H1 (cell line): ENCODE data around the gene GEMIN7. TPM values are rescaled to one million over a fixed set of nuclear protein-coding genes. Genes with fewer than 3 reads are reported as not detected.

Experiments
- CTCF ChIA-PET: fragments of 300-600 bp; sonication (Branson Sonifier 250); formaldehyde crosslinking; loops from one replicate; lab custom pipeline; 2021; ENCODE audit not compliant: partially characterized antibody; lab: Charles Lee
- POLR2A ChIA-PET: fragments of 300-600 bp; sonication (Branson Sonifier 250); formaldehyde crosslinking; loops from one replicate; lab custom pipeline; 2021; ENCODE audit warnings: inconsistent platforms; ENCODE audit not compliant: partially characterized antibody; lab: Charles Lee
- DNase-seq, 2 experiments: peaks; one replicate each; pipeline versions ENCODE4 v3.0.0 to v3.0.0-alpha.2; 2010 to 2022; ENCODE audit warnings: low spot score in 2 of 2, low read depth in 1 of 2, mixed read lengths in 1 of 2
- FAIRE-seq: peaks from 2 replicates; lab custom pipeline; 2011; peaks lifted over from hg19 to GRCh38; lab: Jason Lieb, UNC
- H2AFZ ChIP-seq: 2 replicates; pipeline ENCODE4 v1.8.1; 2012; ENCODE audit warnings: low read length, inconsistent platforms
- H2AK5ac ChIP-seq: 2 replicates; pipeline ENCODE4 v1.6.1; 2013; ENCODE audit warnings: low read depth, low read length
- H2BK120ac ChIP-seq: replicated peaks from 2 replicates; pipeline ENCODE3; 2013; ENCODE audit warnings: low read depth, low read length, inconsistent platforms
- H2BK12ac ChIP-seq: 2 replicates; pipeline ENCODE4 v1.6.1; 2013; ENCODE audit warnings: low read depth, low read length
- H2BK15ac ChIP-seq: 2 replicates; pipeline ENCODE4 v1.6.1; 2013; ENCODE audit warnings: low read length
- H2BK20ac ChIP-seq: 2 replicates; pipeline ENCODE4 v1.6.1; 2013; ENCODE audit warnings: low read length
- H2BK5ac ChIP-seq: 2 replicates; pipeline ENCODE4 v1.6.1; 2013; ENCODE audit warnings: low read depth, low read length
- H3K14ac ChIP-seq: 2 replicates; pipeline ENCODE4 v1.6.1; 2013; ENCODE audit warnings: inconsistent platforms; ENCODE audit not compliant: insufficient read length
- H3K18ac ChIP-seq: 2 replicates; pipeline ENCODE4 v1.6.1; 2013; ENCODE audit warnings: low read length; ENCODE audit errors: extremely low read depth
- H3K23ac ChIP-seq: 2 replicates; pipeline ENCODE4 v1.6.1; 2013; ENCODE audit warnings: inconsistent platforms; ENCODE audit not compliant: insufficient read length
- H3K23me2 ChIP-seq: 2 replicates; pipeline ENCODE4 v1.6.1; 2013; ENCODE audit warnings: low read depth, low read length
- H3K27ac ChIP-seq: 2 replicates; pipeline ENCODE4 v1.6.1; 2011; ENCODE audit warnings: low read depth, low read length, inconsistent platforms
- H3K27me3 ChIP-seq, 4 experiments: replicated peaks in 1 of 4; 1 replicate in 1 of 4; 2 replicates in 3 of 4; pipeline versions ENCODE4 v1.6.1 to v1.8.1; 2011 to 2013; ENCODE audit warnings: low read length in 3 of 4, mild to moderate bottlenecking in 3 of 4, inconsistent platforms in 2 of 4, mixed read lengths in 2 of 4, moderate library complexity in 1 of 4; ENCODE audit not compliant: control insufficient read depth in 3 of 4, insufficient read depth in 3 of 4; ENCODE audit errors: extremely low read depth in 1 of 4
- H3K36me3 ChIP-seq, 4 experiments: 2 replicates each; pipeline versions ENCODE4 v1.6.1 to v1.8.1; 2011 to 2013; ENCODE audit warnings: mild to moderate bottlenecking in 4 of 4, low read length in 3 of 4, moderate library complexity in 2 of 4, control low read depth in 1 of 4, inconsistent platforms in 1 of 4; ENCODE audit not compliant: insufficient read depth in 4 of 4, control insufficient read depth in 2 of 4
- H3K4ac ChIP-seq: replicated peaks from 2 replicates; pipeline ENCODE3; 2013; ENCODE audit warnings: low read length, low read depth, mixed read lengths, inconsistent platforms; ENCODE audit not compliant: insufficient read length
- H3K4me1 ChIP-seq, 4 experiments: replicated peaks in 1 of 4; 1 replicate in 1 of 4; 2 replicates in 3 of 4; pipeline versions ENCODE4 v1.6.1 to v1.8.1; 2011 to 2013; ENCODE audit warnings: low read length in 3 of 4, inconsistent platforms in 2 of 4, mixed read lengths in 1 of 4; ENCODE audit not compliant: insufficient read depth in 4 of 4, control insufficient read depth in 3 of 4
- H3K4me2 ChIP-seq, 2 experiments: 2 replicates each; pipeline versions ENCODE4 v1.6.1 to v1.8.1; 2011 to 2013; ENCODE audit warnings: low read depth in 2 of 2, low read length in 2 of 2, control low read depth in 1 of 2, inconsistent platforms in 1 of 2, mild to moderate bottlenecking in 1 of 2; ENCODE audit not compliant: insufficient read depth in 1 of 2
- H3K4me3 ChIP-seq, 4 experiments: fragments of 200-600, 300-600 bp in 1 of 4; sonication (generic), shearing (Covaris generic), sonication (Bioruptor Twin) in 1 of 4; 2 replicates each; pipeline versions ENCODE4 v1.5.1 to v1.8.1; 2011 to 2016; ENCODE audit warnings: low read length in 4 of 4, low read depth in 3 of 4, control low read depth in 2 of 4, inconsistent platforms in 2 of 4, mild to moderate bottlenecking in 2 of 4, mixed read lengths in 1 of 4, moderate library complexity in 1 of 4; ENCODE audit not compliant: insufficient read depth in 2 of 4; ENCODE audit errors: extremely low read depth in 1 of 4
- H3K56ac ChIP-seq: replicated peaks from 2 replicates; pipeline ENCODE3; 2013; ENCODE audit warnings: low read depth, mild to moderate bottlenecking, mixed read lengths, low read length, inconsistent platforms; ENCODE audit not compliant: insufficient read length
- H3K79me1 ChIP-seq: 2 replicates; pipeline ENCODE4 v1.6.1; 2013; ENCODE audit warnings: low read depth, low read length, control low read depth
- H3K79me2 ChIP-seq, 2 experiments: 2 replicates each; pipeline versions ENCODE4 v1.6.1 to v1.8.1; 2012 to 2013; ENCODE audit warnings: low read length in 2 of 2, mild to moderate bottlenecking in 2 of 2, inconsistent platforms in 1 of 2; ENCODE audit not compliant: insufficient read depth in 2 of 2, control insufficient read depth in 1 of 2
- H3K9ac ChIP-seq, 4 experiments: replicated peaks in 1 of 4; 1 replicate in 1 of 4; 2 replicates in 3 of 4; pipeline versions ENCODE4 v1.6.1 to v1.8.1; 2011 to 2013; ENCODE audit warnings: low read depth in 3 of 4, low read length in 3 of 4, control low read depth in 2 of 4, mild to moderate bottlenecking in 2 of 4, moderate library complexity in 2 of 4, inconsistent platforms in 1 of 4; ENCODE audit errors: extremely low read depth in 1 of 4
- H3K9me3 ChIP-seq, 2 experiments: 2 replicates each; pipeline versions ENCODE4 v1.6.1 to v1.8.1; 2012 to 2013; ENCODE audit warnings: mild to moderate bottlenecking in 2 of 2, moderate library complexity in 2 of 2, control low read depth in 1 of 2, inconsistent platforms in 1 of 2, low read depth in 1 of 2, low read length in 1 of 2, mixed read lengths in 1 of 2; ENCODE audit not compliant: insufficient read depth in 2 of 2
- H4K20me1 ChIP-seq, 2 experiments: replicated peaks in 1 of 2; 2 replicates each; pipeline versions ENCODE3 to v1.8.1; 2011 to 2013; ENCODE audit warnings: inconsistent platforms in 2 of 2, low read length in 2 of 2, mild to moderate bottlenecking in 1 of 2; ENCODE audit not compliant: insufficient read depth in 2 of 2, control insufficient read depth in 1 of 2
- H4K5ac ChIP-seq: 2 replicates; pipeline ENCODE4 v1.6.1; 2013; ENCODE audit warnings: low read length, low read depth, mixed read lengths, inconsistent platforms; ENCODE audit not compliant: insufficient read length
- H4K8ac ChIP-seq: 2 replicates; pipeline ENCODE4 v1.8.0; 2013; ENCODE audit warnings: mild to moderate bottlenecking, moderate library complexity, low read length, inconsistent platforms; ENCODE audit not compliant: insufficient read depth; ENCODE audit errors: extremely low read depth
- H4K91ac ChIP-seq: replicated peaks from 2 replicates; pipeline ENCODE3; 2013; ENCODE audit warnings: low read length, mixed read lengths, inconsistent platforms; ENCODE audit not compliant: insufficient read length
- BCL11A ChIP-seq, 2 experiments: IDR thresholded peaks; one replicate each; pipeline ENCODE4 v1.6.1; 2011; ENCODE audit warnings: low read depth in 2 of 2, low read length in 2 of 2, mild to moderate bottlenecking in 2 of 2
- JUND ChIP-seq: IDR thresholded peaks from 2 replicates; pipeline ENCODE4 v1.6.1; 2011; ENCODE audit warnings: mild to moderate bottlenecking, improper control_type of control experiment, low read length
- SP1 ChIP-seq: IDR thresholded peaks from 2 replicates; pipeline ENCODE4 v1.6.1; 2011; ENCODE audit warnings: low read depth, low read length
- WGBS, 2 experiments: shearing (Covaris generic) in 1 of 2; methylation state at CpG; one replicate each; pipeline versions ENCODE4 v1.1.6 to v1.1.7; 2013 to 2015; ENCODE audit warnings: low lambda C conversion rate in 2 of 2, mixed read lengths in 2 of 2, inconsistent platforms in 1 of 2, low coverage in 1 of 2, missing lambda C conversion rate in 1 of 2; ENCODE audit not compliant: insufficient replicate concordance in 2 of 2, insufficient coverage in 1 of 2, insufficient read length in 1 of 2; ENCODE audit errors: extremely low coverage in 1 of 2, missing lambda C conversion rate in 1 of 2; 5-methylcytosine and 5-hydroxymethylcytosine counted together
- polyA plus RNA-seq, 7 experiments: library from polyadenylated mRNA; depleted of rRNA in 3 of 7; stranded (reverse) in 5 of 7; unstranded in 2 of 7; fragments of >200 nt in 5 of 7; fragments of 200-250 nt in 2 of 7; gene quantifications; 1 replicate in 5 of 7; 2 replicates in 1 of 7; 4 replicates in 1 of 7; pipeline versions ENCODE4 v1.2.1 to v1.2.3, GENCODE V29; 2011 to 2013; ENCODE audit warnings: missing spikeins in 2 of 7, mixed read lengths in 2 of 7
- total RNA-seq: library from RNA; stranded (reverse); fragmentation: NEBNext Ultra II Directional; extraction: Animal tissue kit (Norgen Biotek cat#: 25700); gene quantifications from 2 replicates; pipeline ENCODE4 v1.2.1, GENCODE V29; 2021

GEMIN7 gene
- total and polyA plus RNA-seq, 2 of the 8 experiments (the other 6 are each of a cell fraction or from before 2014, with no cell fraction given) = 48.0 to 91.6 TPM

GRCh38 chr19:45097776-45098520 is 18.9 kb downstream of the GEMIN7 start:
- Histone ChIP-seq H3K56ac (no peak overlapping the region), H2AFZ (no peak overlapping the region), H3K4me1 (peaks cover 0 to 27% (median 17%) of the 10 kb centered on the region in 4 experiments; a peak in 6 of 7 replicates), H4K5ac (no peak overlapping the region), H3K79me2 (peaks cover 38 to 98% of the 10 kb centered on the region in 2 experiments)
- CTCF ChIA-PET = interaction anchor here (0.9 to 8.3 kb wide), 10 partner anchors 8 to 329 kb away, joined by 3 to 57 read pairs (median 3); no protein-coding TSS in a partner anchor
- TF ChIP-seq BCL11A (IDR thresholded peaks at IDR 0.05; ENCODE audit: low read depth in 2 of 2, low read length in 2 of 2) (no peak), JUND (peak; percentile 59; the same call in 1 of the 2 replicates), SP1 (no peak)
- TF ChIP-seq, all 59 proteins: peak for 1
- POLR2A ChIA-PET = interaction anchor here (0.7 to 8.4 kb wide), 13 partner anchors 7 to 49 kb away, joined by 3 to 70 read pairs (median 4); partner anchors contain the start of genes GEMIN7, PPP1R37 and ZNF296
- Histone ChIP-seq H3K9ac (no peak overlapping the region), H4K8ac (no peak overlapping the region), H2BK5ac (no peak overlapping the region; the same call in 1 of the 2 replicates), H3K4me2 (peak overlapping the region in 1 of 2 experiments; percentile 7; a peak in 1 of 4 replicates), H3K14ac (no peak overlapping the region), H3K9me3 (no peaks in the 10 kb centered on the region), H3K27ac (no peak overlapping the region), H3K23me2 (peaks cover 7% of the 10 kb centered on the region), H3K36me3 (no peaks in the 10 kb centered on the region; a peak in 2 of 8 replicates), H2BK12ac (no peak overlapping the region), H3K4me3 (no peak overlapping the region), H3K79me1 (peaks cover 65% of the 10 kb centered on the region), H3K23ac (no peak overlapping the region), H2BK15ac (no peak overlapping the region), H3K18ac (no peak overlapping the region), H2AK5ac (no peak overlapping the region), H2BK20ac (no peak overlapping the region), H2BK120ac (no peak overlapping the region), H4K20me1 (peaks cover 62 to 78% of the 10 kb centered on the region in 2 experiments), H3K27me3 (no peaks in the 10 kb centered on the region), H4K91ac (no peak overlapping the region), H3K4ac (no peak overlapping the region)
- DNase-seq (no peak), FAIRE-seq (no peak)
- WGBS, 2 experiments = 89% methylated on average over 16 of the region's 16 CpGs; no CpG with 5 or more reads in 1 of the 2 experiments
